Inflammatory macrophage (primary cell): ENCODE data around the gene NR1D1.
"Not testable (repeated sequence)": the region's sequence is repeated elsewhere in the genome, so short reads cannot be mapped to it uniquely, and the experiment has no call there.

Experiments
- DNase-seq, 2 donors: peaks; one replicate each; pipeline ENCODE4 v3.0.0-alpha.2; 2020 to 2022
- total RNA-seq, 18 experiments: gene quantifications; one replicate each; lab custom pipeline; 2026; ENCODE audit warnings: mixed read lengths in 6 of 18, inconsistent platforms in 2 of 18; lab: John Stamatoyannopoulos, UW

Gene NR1D1
- total RNA-seq = 0.05 to 1.7 (median 0.45) reads per million in 18 experiments

GRCh38 chr17:40100419-40100668 lies at the start of gene NR1D1:
TSS of gene NR1D1 (minus strand) at chr17:40100589. CDS start at chr17:40100094, 495 bp downstream.
- no peak for DNase-seq

DNA sequence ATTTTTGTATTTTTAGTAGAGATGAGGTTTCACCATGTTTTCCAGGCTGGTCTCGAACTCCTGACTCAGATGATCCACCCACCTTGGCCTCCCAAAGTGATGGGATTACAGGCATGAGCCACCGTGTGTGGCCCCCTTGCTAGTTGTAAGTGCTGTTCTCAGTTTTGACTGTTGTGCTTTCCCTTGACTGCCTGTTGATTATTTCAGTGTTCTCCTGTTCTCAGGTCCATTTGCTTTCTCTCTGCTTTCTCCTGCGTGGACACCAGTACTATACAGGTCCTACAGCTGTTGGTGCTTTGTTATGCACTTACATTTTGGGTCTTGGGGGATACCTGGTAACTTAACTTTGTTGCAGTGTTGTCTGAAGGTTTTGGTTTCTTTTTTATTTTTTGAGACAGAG lies 48.1 kb upstream of the NR1D1 start:
- DNase-seq = no peak

GRCh38 chr17:40145476-40145875 lies 45.1 kb upstream of the NR1D1 start:
- DNase-seq = no peak

GRCh38 chr17:40143166-40143565 lies 42.8 kb upstream of the NR1D1 start:
- not testable (repeated sequence) for DNase-seq

GRCh38 chr17:40139566-40140058 lies 39.2 kb upstream of the NR1D1 start:
- no peak for DNase-seq

GRCh38 chr17:40135817-40136216 lies 35.4 kb upstream of the NR1D1 start:
- no peak for DNase-seq

GRCh38 chr17:40134184-40134583 lies 33.8 kb upstream of the NR1D1 start:
- DNase-seq = no peak

GRCh38 chr17:40130352-40131042 lies 30.1 kb upstream of the NR1D1 start:
- DNase-seq = peak; percentile 89 to 94

- DNase-seq = no peak
These were observed 29.1 kb upstream of the NR1D1 start for GRCh38 chr17:40129498-40129897.

DNA sequence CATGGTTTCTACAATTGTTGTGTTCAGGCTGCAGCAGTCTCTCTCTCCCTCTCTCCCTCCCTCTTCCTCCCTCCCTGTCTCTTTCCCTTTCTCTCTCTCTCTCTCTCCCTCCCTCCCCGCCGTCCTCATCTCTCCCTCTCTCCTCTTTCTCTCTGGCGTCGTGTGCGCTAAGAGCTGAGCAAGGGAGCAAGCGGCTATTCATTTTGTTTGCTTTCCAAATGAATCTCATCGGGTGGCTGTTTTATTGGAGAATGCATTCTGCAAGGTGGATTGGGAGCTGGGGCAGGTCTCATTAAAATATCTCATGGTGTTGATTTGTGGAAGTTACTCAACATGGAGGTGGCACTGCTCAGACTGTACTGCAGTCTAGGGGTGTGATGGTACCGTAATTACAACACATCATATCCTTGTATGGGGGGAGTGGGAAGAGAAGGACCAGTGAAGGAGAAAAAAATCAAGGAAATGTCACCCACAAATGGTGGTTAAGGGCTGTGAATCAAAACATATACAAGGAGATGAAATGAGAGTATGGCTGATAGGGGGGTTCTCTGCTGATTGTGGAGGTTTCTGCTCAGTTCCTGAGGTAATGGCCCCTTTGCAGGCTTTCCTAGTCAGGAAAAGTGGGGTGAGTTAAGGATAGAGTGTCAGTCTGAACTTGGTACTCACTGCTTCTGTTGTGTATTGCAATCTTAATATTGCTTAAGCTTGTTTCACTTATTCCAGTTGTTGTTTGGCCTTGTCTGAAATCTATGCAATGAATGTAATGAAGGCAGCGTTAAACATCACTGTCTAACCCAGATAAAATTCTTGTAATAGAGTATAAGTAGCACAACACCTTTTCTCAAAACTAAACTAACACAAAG lies 24.1 kb upstream of the NR1D1 start:
- peak; percentile 51 to 53 for DNase-seq

DNA sequence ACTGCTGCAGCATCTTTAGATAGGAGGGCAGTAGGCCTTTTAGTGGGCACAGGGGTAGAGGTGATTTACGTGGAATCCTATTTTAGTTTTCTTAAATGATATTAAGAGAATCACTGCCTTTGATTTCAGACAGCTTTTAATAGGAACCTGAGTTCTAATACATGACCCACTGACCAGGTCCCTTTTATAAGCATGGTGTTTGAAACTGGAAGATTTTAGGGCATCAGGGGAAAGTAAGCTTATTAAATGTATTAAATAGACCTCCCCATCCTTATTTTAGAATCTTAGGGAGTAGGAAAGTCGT lies 23.4 kb upstream of the NR1D1 start:
- no peak for DNase-seq

- DNase-seq = peak; percentile 28 to 35
These were observed 22.8 kb upstream of the NR1D1 start for GRCh38 chr17:40122999-40123810.

GRCh38 chr17:40122136-40122998 lies 22.0 kb upstream of the NR1D1 start:
- peak; percentile 30 to 58 for DNase-seq

DNA sequence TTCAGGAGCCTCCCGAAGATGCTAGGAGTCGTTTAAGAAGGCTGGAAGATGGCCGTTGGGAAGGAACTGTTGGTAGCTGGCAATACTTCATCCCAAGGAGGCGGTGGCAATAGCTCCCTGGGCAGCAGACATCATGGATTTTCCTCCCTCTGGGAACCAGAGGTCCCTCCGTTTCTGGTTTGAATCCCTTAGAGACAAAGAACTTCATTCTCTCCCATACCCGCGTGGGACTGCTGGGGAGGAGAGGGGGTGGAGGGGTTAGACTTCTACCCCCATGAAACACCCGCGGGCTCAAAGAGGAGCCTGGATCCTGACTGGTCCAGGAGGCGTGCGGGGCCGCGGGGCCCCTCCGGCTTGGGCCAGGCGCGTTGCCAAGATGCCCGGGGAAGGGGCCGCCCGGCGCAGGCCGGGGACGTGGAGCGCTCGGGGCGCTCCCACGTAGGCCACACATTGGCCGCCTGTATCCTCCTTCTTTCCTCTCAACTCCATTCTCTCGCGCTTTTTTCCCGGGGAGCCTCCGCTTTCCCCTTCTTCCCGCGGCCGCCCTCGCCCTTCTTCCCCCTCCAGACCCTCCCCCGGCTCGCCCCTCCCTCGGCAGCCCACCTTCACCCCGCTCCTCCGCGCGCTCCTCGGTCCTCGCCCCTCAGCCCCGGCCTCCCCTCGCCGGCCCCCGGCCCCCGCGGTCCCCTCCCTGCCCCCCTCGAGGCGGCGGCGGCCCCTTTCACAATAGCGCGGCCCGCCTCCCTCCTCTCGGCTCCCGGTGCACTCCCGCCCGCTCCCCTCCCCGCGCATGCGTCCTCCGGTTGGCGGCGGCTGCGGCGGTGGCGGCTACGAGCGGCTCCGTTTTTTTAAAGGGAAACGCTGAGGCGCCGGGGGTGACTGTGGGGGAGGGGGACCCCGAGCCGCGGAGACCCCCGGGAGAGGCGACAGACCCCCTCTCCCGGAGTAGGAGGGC lies 21.1 kb upstream of the NR1D1 start, which contains the start of gene MSL1:
Gene MSL1 (plus strand): TSS at position 791 of the 955 bp plus-strand sequence. CDS start 642 bp downstream, outside the sequence.
- peak; percentile 72 to 74 for DNase-seq

GRCh38 chr17:40115101-40115436 lies 14.7 kb upstream of the NR1D1 start:
- no peak for DNase-seq

DNA sequence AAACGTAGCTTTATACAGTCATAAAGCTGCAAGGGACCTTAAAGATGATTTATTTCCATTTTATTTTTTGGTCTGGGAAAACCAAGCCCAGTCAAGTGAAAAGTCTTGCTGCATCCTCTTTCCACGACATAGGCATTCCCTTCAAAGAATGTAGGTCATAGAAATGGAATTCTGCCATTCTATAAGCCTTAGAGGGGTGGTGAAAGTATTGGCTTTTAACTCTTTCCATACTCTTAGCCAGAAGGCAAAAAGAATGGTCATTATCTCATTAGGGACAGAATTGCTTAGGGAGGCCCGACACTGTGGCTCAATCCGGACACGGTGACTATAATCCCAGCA lies 13.5 kb upstream of the NR1D1 start:
- no peak for DNase-seq

- peak; percentile 95 for DNase-seq
These were observed 12.9 kb upstream of the NR1D1 start for GRCh38 chr17:40113110-40113906.

- no peak for DNase-seq
These were observed 12.3 kb upstream of the NR1D1 start for GRCh38 chr17:40112718-40113109.

GRCh38 chr17:40112191-40112711 lies 11.9 kb upstream of the NR1D1 start:
- no peak for DNase-seq
